ENCODE results near the gene GPNMB.
A peak's percentile ranks its signal among the peaks of the same experiment; 100 is the strongest.

GPNMB gene

GRCh38 chr7:23273141-23273599 is 26.6 kb downstream of the GPNMB start:
- DNase-seq (ENCODE audit: low spot score): peak; percentile 65

GRCh38 chr7:23275912-23276311 is 29.3 kb downstream of the GPNMB start:
- DNase-seq (ENCODE audit: low spot score): no peak

- no peak for DNase-seq (ENCODE audit: low spot score)
Measured at GRCh38 chr7:23276376-23276775, 29.8 kb downstream of the GPNMB start.

GRCh38 chr7:23276947-23277346 is 30.4 kb downstream of the GPNMB start:
- DNase-seq (ENCODE audit: low spot score): no peak

GRCh38 chr7:23277359-23277989 is 30.9 kb downstream of the GPNMB start:
- peak; percentile 40 for DNase-seq (ENCODE audit: low spot score)

GRCh38 chr7:23279819-23280525 is 33.4 kb downstream of the GPNMB start:
- no peak for DNase-seq (ENCODE audit: low spot score)

GRCh38 chr7:23283086-23283485 is 36.5 kb downstream of the GPNMB start:
- no peak for DNase-seq (ENCODE audit: low spot score)

GRCh38 chr7:23284871-23285270 is 38.3 kb downstream of the GPNMB start:
- DNase-seq (ENCODE audit: low spot score): no peak

GRCh38 chr7:23285657-23286646 is 39.4 kb downstream of the GPNMB start:
- no peak for DNase-seq (ENCODE audit: low spot score)

GRCh38 chr7:23287612-23288011 is 41.0 kb downstream of the GPNMB start:
- DNase-seq (ENCODE audit: low spot score): no peak

- no peak for DNase-seq (ENCODE audit: low spot score)
Measured at GRCh38 chr7:23290993-23291392, 44.4 kb downstream of the GPNMB start.

GRCh38 chr7:23291957-23292560 is 45.5 kb downstream of the GPNMB start:
- DNase-seq (ENCODE audit: low spot score): no peak

- DNase-seq (ENCODE audit: low spot score): no peak
Measured at GRCh38 chr7:23292623-23293022, 46.0 kb downstream of the GPNMB start.

- DNase-seq (ENCODE audit: low spot score): peak; percentile 31
Measured at GRCh38 chr7:23293500-23294073, 47.0 kb downstream of the GPNMB start.

GRCh38 chr7:23294549-23295400 is 48.2 kb downstream of the GPNMB start:
- no peak for DNase-seq (ENCODE audit: low spot score)

- no peak for DNase-seq (ENCODE audit: low spot score)
Measured at GRCh38 chr7:23295401-23295697, 48.8 kb downstream of the GPNMB start.

- no peak for DNase-seq (ENCODE audit: low spot score)
Measured at GRCh38 chr7:23298141-23298881, 51.7 kb downstream of the GPNMB start.

- DNase-seq (ENCODE audit: low spot score): peak; percentile 82
Measured at GRCh38 chr7:23298885-23299769, 52.6 kb downstream of the GPNMB start, which contains the start of gene MALSU1. Gene MALSU1, plus strand, starts transcription at chr7:23299339. Its CDS starts 14 bp downstream, at chr7:23299353.

- DNase-seq (ENCODE audit: low spot score): peak; percentile 32
Measured at GRCh38 chr7:23299770-23300300, 53.3 kb downstream of the GPNMB start.

Measured in HuH-7.5 (cell line).